ENCODE data around the gene ZBTB7B.

Gene ZBTB7B

DNA sequence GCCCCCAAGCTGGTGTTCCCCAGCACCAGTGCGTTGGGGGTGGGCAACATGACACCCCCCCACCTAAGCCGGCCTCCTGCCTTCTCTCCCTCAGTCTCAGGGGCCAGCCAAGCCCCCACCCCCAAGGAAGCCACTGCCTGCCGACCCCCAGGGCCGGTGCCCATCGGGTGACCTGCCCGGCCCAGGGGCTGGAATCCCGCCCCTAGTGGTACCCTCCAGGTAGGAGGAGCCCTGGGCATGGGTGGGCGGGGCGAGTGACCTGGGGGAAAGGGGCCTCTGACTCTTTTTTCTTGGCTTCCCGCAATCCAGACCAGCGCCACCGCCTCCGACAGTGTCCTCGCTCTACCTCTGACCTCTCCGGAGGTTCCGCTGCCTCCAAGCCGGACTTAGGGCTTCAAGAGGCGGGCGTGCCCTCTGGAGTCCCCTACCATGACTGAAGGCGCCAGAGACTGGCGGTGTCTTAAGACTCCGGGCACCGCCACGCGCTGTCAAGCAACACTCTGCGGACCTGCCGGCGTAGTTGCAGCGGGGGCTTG lies 59.6 kb downstream of the ZBTB7B start:
- TF ChIP-seq, protein P1, sequence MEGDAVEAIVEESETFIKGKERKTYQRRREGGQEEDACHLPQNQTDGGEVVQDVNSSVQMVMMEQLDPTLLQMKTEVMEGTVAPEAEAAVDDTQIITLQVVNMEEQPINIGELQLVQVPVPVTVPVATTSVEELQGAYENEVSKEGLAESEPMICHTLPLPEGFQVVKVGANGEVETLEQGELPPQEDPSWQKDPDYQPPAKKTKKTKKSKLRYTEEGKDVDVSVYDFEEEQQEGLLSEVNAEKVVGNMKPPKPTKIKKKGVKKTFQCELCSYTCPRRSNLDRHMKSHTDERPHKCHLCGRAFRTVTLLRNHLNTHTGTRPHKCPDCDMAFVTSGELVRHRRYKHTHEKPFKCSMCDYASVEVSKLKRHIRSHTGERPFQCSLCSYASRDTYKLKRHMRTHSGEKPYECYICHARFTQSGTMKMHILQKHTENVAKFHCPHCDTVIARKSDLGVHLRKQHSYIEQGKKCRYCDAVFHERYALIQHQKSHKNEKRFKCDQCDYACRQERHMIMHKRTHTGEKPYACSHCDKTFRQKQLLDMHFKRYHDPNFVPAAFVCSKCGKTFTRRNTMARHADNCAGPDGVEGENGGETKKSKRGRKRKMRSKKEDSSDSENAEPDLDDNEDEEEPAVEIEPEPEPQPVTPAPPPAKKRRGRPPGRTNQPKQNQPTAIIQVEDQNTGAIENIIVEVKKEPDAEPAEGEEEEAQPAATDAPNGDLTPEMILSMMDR (IDR thresholded peaks at IDR 0.05): no peak
- TF ChIP-seq ZFX (IDR thresholded peaks at IDR 0.05; ENCODE audit: borderline replicate concordance): no peak
- peak overlapping the region; percentile 91 for H3K27ac ChIP-seq

DNA sequence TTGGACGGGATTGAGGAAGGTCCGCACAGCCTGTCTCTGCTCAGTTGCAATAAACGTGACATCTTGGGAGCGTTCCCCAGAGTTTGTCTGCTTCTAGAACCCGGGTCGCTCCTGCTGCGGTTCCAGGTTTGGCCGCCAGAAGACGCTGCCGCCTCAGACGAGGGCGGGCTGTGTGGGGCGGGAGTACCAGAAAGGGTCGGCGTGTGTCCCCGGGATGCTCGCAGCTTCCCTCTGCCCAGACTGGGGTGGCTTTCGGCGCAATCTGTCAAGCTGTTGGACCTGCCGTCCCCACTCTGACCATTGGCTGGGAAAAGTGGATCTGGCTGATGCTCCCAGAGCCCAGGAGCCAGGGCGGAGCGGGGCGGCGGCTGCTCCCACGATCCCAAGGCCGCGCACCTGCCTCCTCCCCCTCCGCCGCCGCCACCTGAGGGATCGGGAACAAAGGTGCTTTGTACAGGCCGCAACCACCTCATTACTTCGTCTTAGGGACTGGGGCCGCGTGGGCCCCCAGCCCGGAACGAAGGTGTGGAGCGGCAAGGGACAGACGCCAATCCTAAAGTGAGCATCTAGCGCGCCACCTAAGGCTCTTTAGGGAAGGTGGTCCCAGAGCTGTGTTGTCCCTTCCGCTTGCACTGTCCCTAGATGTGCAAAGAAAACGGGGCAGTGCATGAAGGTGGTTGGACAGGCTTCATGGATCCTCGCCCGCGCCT lies 60.3 kb downstream of the ZBTB7B start:
- H3K27ac ChIP-seq: peak overlapping the region; percentile 91
- TF ChIP-seq, protein P1 (IDR thresholded peaks at IDR 0.05): peak; percentile 98
- TF ChIP-seq ZFX (IDR thresholded peaks at IDR 0.05; ENCODE audit: borderline replicate concordance): no peak

DNA sequence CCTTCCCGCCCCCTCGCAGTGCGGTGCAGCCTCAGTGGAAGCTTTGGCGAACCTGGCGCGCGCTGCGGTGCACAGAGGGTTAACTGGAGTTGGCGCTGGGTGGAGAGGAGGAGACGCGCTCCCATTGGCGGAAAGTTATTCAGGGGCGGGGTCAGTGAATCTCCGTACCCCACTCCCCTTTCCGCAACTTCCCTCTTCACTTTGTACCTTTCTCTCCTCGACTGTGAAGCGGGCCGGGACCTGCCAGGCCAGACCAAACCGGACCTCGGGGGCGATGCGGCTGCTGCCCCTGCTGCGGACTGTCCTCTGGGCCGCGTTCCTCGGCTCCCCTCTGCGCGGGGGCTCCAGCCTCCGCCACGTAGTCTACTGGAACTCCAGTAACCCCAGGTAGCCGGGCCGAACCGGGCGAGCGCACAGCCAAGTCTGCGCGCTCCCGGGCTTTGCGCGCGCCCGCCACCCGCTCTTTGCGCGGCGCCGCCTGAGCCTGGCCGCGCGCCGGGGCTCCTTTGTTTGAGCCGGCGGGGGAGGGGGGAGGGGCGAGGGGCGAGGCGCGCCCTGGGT lies 61.0 kb downstream of the ZBTB7B start, which contains the start of gene EFNA4:
Gene EFNA4, plus strand, starts transcription at position 191 of the 561 bp plus-strand sequence. Its CDS starts 84 bp downstream, at position 275.
- H3K27ac ChIP-seq: peak within 1 kb of the TSS; percentile 91
- TF ChIP-seq, protein P1 (IDR thresholded peaks at IDR 0.05): no peak
- no peak for TF ChIP-seq ZFX (IDR thresholded peaks at IDR 0.05; ENCODE audit: borderline replicate concordance)

DNA sequence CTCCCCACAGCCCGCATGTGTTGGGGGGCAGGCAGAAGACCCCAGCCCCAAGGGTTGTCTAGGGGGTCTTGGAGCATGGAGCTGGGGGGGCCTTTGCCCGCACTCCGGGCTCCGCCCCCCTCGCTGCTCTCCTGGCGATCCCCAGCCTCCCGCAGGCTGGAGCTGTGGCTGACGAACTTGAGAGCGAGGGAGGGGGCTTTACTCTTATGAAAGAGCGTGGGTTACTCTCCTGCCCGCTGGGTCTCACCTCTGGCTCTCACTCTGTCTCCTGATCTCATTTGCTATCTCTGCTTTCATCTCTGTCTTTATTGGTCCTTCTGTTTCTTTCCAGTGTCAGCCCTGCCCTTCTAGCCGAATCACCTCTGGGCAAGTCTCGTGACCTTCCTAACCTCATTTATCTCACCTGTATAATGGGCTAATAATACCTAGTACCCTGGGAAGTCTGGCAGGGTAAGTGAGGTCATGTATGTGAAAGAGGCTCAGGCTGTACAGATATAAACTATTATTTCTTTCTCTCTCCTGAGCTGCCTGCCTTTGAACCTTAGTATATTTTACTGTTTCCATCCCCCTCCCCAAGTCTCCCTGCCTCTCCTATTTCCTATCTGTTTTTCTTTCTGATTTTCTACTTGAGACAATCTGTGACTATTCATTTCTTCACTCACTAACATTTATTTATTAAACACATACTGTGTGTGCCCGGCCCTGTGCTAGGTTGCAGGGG lies 61.7 kb downstream of the ZBTB7B start:
- H3K27ac ChIP-seq: peak overlapping the region; percentile 91

DNA sequence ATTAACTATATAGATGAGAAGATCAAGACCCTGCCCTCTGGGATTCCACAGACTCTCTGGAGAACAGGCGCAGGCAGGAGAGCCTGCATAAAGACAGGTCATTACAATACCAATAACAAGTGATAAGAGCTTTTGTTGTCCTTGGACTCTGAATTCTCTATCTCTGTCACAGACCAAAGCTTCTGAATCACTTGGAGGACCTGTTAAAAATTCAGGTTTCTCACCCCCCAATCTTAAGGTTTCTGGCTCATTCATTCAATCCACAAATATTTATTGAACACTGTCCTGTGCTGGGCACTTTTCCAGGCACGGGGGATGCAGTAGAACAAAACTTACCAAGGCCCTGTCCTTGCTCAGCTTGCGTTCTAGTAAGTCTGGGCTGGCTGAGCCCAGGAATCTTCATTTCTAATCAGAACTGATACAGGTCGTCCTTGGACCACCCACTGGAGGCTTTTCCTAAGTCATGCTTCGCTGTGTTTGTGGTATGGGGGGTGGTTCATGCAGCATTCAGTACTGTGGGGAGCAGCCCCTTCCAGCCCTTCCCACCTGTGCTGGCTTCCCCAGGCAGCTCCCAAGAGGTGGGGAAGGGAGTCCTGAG lies 62.3 kb downstream of the ZBTB7B start:
- peak overlapping the region; percentile 91 for H3K27ac ChIP-seq
- TF ChIP-seq ZFX (IDR thresholded peaks at IDR 0.05; ENCODE audit: borderline replicate concordance): no peak
- TF ChIP-seq, protein P1 (IDR thresholded peaks at IDR 0.05): no peak

More for the DNA sequence above, 61.7 kb downstream of the ZBTB7B start:
- TF ChIP-seq, protein P1 (IDR thresholded peaks at IDR 0.05): no peak
- TF ChIP-seq ZFX (IDR thresholded peaks at IDR 0.05; ENCODE audit: borderline replicate concordance): no peak

DNA sequence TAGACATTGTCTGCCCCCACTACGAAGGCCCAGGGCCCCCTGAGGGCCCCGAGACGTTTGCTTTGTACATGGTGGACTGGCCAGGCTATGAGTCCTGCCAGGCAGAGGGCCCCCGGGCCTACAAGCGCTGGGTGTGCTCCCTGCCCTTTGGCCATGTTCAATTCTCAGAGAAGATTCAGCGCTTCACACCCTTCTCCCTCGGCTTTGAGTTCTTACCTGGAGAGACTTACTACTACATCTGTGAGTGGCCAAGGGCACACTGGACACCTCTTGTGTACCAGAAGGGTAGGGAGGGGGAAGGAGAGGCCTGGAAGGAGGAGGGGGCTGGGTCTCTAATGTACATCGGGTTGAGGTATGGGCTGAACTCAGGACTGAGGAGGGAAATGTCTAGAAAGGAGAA lies 64.2 kb downstream of the ZBTB7B start:
- H3K27ac ChIP-seq: peak overlapping the region; percentile 17; the same call in 1 of the 2 replicates

More for the DNA sequence above, 64.2 kb downstream of the ZBTB7B start:
- TF ChIP-seq ZFX (IDR thresholded peaks at IDR 0.05; ENCODE audit: borderline replicate concordance): no peak
- TF ChIP-seq, protein P1 (IDR thresholded peaks at IDR 0.05): no peak
